Stimulated activated CD4-positive, alpha-beta T cell treated with anti-CD3 and anti-CD28 coated beads, Interleukin-4, amount 100 ng/mL, for 1 hour (primary cell): ENCODE data around the gene CENPP.

Experiments
- DNase-seq: peaks from one replicate; pipeline ENCODE4 v3.0.0-alpha.2; 2020

CENPP gene

GRCh38 chr9:92325269-92325990, at the start of gene CENPP, which contains the start of gene NOL8:
CENPP (plus strand) TSS chr9:92325953.
NOL8 (minus strand) TSS chr9:92325350; CDS start chr9:92324161, 1,189 bp downstream.
- DNase-seq: peak; percentile 80

GRCh38 chr9:92276331-92277032, 49.3 kb upstream of the CENPP start:
- no peak for DNase-seq

GRCh38 chr9:92278110-92278509, 47.6 kb upstream of the CENPP start:
- DNase-seq: no peak

GRCh38 chr9:92279302-92279701, 46.5 kb upstream of the CENPP start:
- DNase-seq: no peak

- no peak for DNase-seq
These were observed 35.9 kb upstream of the CENPP start for GRCh38 chr9:92289708-92290390.

- no peak for DNase-seq
These were observed 34.8 kb upstream of the CENPP start for GRCh38 chr9:92290785-92291429.

- no peak for DNase-seq
These were observed 34.2 kb upstream of the CENPP start for GRCh38 chr9:92291577-92291976.

- no peak for DNase-seq
These were observed 33.2 kb upstream of the CENPP start for GRCh38 chr9:92292338-92293074.

- no peak for DNase-seq
These were observed 32.7 kb upstream of the CENPP start for GRCh38 chr9:92293075-92293354.

GRCh38 chr9:92293452-92294296, 32.1 kb upstream of the CENPP start, which contains the start of gene IARS1:
IARS1 (minus strand) TSS chr9:92293697; CDS start chr9:92289419, 4,278 bp downstream.
- DNase-seq: peak; percentile 100

GRCh38 chr9:92294297-92294676, 31.5 kb upstream of the CENPP start:
- no peak for DNase-seq

- DNase-seq: no peak
These were observed 30.4 kb upstream of the CENPP start for GRCh38 chr9:92295240-92295790.

- DNase-seq: no peak
These were observed 29.9 kb upstream of the CENPP start for GRCh38 chr9:92295827-92296258.

GRCh38 chr9:92297611-92298010, 28.1 kb upstream of the CENPP start:
- no peak for DNase-seq

GRCh38 chr9:92298036-92298435, 27.7 kb upstream of the CENPP start:
- no peak for DNase-seq

GRCh38 chr9:92299116-92299515, 26.6 kb upstream of the CENPP start:
- DNase-seq: no peak

GRCh38 chr9:92300936-92301335, 24.8 kb upstream of the CENPP start:
- DNase-seq: no peak

GRCh38 chr9:92308893-92309292, 16.9 kb upstream of the CENPP start:
- no peak for DNase-seq

GRCh38 chr9:92310562-92310961, 15.2 kb upstream of the CENPP start:
- DNase-seq: no peak

- no peak for DNase-seq
These were observed 12.7 kb upstream of the CENPP start for GRCh38 chr9:92312887-92313623.

GRCh38 chr9:92313624-92314012, 12.1 kb upstream of the CENPP start:
- no peak for DNase-seq
